ENCODE measurements around the gene KRTAP4-9.

GRCh38 chr17:41125064-41125463, 19.9 kb downstream of the KRTAP4-9 start:
- TF ChIP-seq CTCF (conservative IDR thresholded peaks at IDR 0.05) (no peak), ZFX (IDR thresholded peaks at IDR 0.05) (no peak)
